Ishikawa (cell line): Measurements from ENCODE around the gene HMBS.

Experiments used
- CEBPB ChIP-seq: IDR thresholded peaks from 2 replicates; pipeline ENCODE4 v1.6.1; 2012
- CREB1 ChIP-seq: IDR thresholded peaks from 2 replicates; pipeline ENCODE4 v1.6.1; 2012; ENCODE audit warnings: low read depth
- EGR1 ChIP-seq: IDR thresholded peaks from 2 replicates; pipeline ENCODE4 v1.6.1; 2012
- EP300 ChIP-seq: IDR thresholded peaks from 2 replicates; pipeline ENCODE4 v1.6.1; 2012; ENCODE audit warnings: borderline replicate concordance
- FOXM1 ChIP-seq: IDR thresholded peaks from 2 replicates; pipeline ENCODE4 v1.6.1; 2012; ENCODE audit warnings: low read depth, borderline replicate concordance
- MAX ChIP-seq: IDR thresholded peaks from 2 replicates; pipeline ENCODE4 v1.6.1; 2012
- NFIC ChIP-seq: IDR thresholded peaks from 2 replicates; pipeline ENCODE4 v1.6.1; 2012
- RAD21 ChIP-seq: IDR thresholded peaks from 2 replicates; pipeline ENCODE4 v1.6.1; 2012; ENCODE audit warnings: low read depth
- TAF1 ChIP-seq: IDR thresholded peaks from 2 replicates; pipeline ENCODE4 v1.6.1; 2012; ENCODE audit warnings: low read depth, mild to moderate bottlenecking
- TCF12 ChIP-seq: IDR thresholded peaks from 2 replicates; pipeline ENCODE4 v1.6.1; 2012; ENCODE audit warnings: low read depth
- TEAD4 ChIP-seq: IDR thresholded peaks from 2 replicates; pipeline ENCODE4 v1.6.1; 2012
- YY1 ChIP-seq: IDR thresholded peaks from 2 replicates; pipeline ENCODE4 v1.6.1; 2012; ENCODE audit warnings: low read depth
- ZBTB7A ChIP-seq: IDR thresholded peaks from 2 replicates; pipeline ENCODE4 v1.6.1; 2012; ENCODE audit warnings: low read depth
- TF ChIP-seq, protein P1 (sequence below): IDR thresholded peaks from 2 replicates; pipeline ENCODE4 v1.6.1; 2012
- TF ChIP-seq, protein P2 (sequence below): IDR thresholded peaks from 2 replicates; pipeline ENCODE4 v1.6.1; 2012; ENCODE audit warnings: low read depth, mild to moderate bottlenecking

Gene HMBS

GRCh38 chr11:119113716-119114115, 29.0 kb downstream of the HMBS start:
- TF ChIP-seq CREB1 (no peak), TAF1 (no peak), YY1 (no peak), NFIC (no peak), EP300 (no peak), ZBTB7A (no peak), TCF12 (no peak), EGR1 (no peak), FOXM1 (no peak), TEAD4 (no peak), MAX (no peak), CEBPB (no peak), RAD21 (no peak)
- TF ChIP-seq, protein P1, sequence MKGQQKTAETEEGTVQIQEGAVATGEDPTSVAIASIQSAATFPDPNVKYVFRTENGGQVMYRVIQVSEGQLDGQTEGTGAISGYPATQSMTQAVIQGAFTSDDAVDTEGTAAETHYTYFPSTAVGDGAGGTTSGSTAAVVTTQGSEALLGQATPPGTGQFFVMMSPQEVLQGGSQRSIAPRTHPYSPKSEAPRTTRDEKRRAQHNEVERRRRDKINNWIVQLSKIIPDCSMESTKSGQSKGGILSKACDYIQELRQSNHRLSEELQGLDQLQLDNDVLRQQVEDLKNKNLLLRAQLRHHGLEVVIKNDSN, result no peak
- TF ChIP-seq, protein P2, sequence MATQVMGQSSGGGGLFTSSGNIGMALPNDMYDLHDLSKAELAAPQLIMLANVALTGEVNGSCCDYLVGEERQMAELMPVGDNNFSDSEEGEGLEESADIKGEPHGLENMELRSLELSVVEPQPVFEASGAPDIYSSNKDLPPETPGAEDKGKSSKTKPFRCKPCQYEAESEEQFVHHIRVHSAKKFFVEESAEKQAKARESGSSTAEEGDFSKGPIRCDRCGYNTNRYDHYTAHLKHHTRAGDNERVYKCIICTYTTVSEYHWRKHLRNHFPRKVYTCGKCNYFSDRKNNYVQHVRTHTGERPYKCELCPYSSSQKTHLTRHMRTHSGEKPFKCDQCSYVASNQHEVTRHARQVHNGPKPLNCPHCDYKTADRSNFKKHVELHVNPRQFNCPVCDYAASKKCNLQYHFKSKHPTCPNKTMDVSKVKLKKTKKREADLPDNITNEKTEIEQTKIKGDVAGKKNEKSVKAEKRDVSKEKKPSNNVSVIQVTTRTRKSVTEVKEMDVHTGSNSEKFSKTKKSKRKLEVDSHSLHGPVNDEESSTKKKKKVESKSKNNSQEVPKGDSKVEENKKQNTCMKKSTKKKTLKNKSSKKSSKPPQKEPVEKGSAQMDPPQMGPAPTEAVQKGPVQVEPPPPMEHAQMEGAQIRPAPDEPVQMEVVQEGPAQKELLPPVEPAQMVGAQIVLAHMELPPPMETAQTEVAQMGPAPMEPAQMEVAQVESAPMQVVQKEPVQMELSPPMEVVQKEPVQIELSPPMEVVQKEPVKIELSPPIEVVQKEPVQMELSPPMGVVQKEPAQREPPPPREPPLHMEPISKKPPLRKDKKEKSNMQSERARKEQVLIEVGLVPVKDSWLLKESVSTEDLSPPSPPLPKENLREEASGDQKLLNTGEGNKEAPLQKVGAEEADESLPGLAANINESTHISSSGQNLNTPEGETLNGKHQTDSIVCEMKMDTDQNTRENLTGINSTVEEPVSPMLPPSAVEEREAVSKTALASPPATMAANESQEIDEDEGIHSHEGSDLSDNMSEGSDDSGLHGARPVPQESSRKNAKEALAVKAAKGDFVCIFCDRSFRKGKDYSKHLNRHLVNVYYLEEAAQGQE, result no peak

GRCh38 chr11:119114351-119114750, 29.7 kb downstream of the HMBS start:
- TF ChIP-seq CEBPB (no peak), TCF12 (no peak), YY1 (no peak), RAD21 (no peak), NFIC (no peak), TAF1 (no peak), MAX (no peak), FOXM1 (no peak), ZBTB7A (no peak), EGR1 (no peak), EP300 (no peak), TEAD4 (no peak), CREB1 (no peak)
- TF ChIP-seq, protein P1, result no peak
- TF ChIP-seq, protein P2, result no peak

- TF ChIP-seq, protein P1, result no peak
- TF ChIP-seq MAX (no peak), YY1 (no peak), TAF1 (no peak), CEBPB (no peak), EGR1 (no peak), ZBTB7A (no peak)
Measured at GRCh38 chr11:119115484-119116234, 31.0 kb downstream of the HMBS start.

GRCh38 chr11:119116235-119116594, 31.5 kb downstream of the HMBS start:
- TF ChIP-seq CEBPB, result no peak
- TF ChIP-seq MAX, result no peak
- TF ChIP-seq FOXM1, result no peak
- TF ChIP-seq, protein P1, result no peak
- TF ChIP-seq CREB1, result no peak
- TF ChIP-seq TEAD4, result no peak

GRCh38 chr11:119116601-119117000, 31.9 kb downstream of the HMBS start:
- no peak for TF ChIP-seq FOXM1
- no peak for TF ChIP-seq ZBTB7A
- TF ChIP-seq CREB1, result no peak
- TF ChIP-seq NFIC, result no peak
- TF ChIP-seq, protein P2, result no peak
- no peak for TF ChIP-seq CEBPB
- TF ChIP-seq, protein P1, result no peak
- TF ChIP-seq TAF1, result no peak
- TF ChIP-seq TCF12, result no peak
- TF ChIP-seq EGR1, result no peak
- TF ChIP-seq MAX, result no peak
- TF ChIP-seq TEAD4, result no peak
